CD8-positive, alpha-beta memory T cell (primary cell): Measurements from ENCODE around the gene PREX1. TPM values are rescaled to one million over a fixed set of nuclear protein-coding genes. Genes with fewer than 3 reads are reported as not detected.

Source experiments
- CTCF ChIA-PET: fragments of 350-600 bp; sonication (Branson Sonifier 250); formaldehyde crosslinking; loops from one replicate; lab custom pipeline; 2021; ENCODE audit warnings: antibody characterized with exemption; lab: Charles Lee
- POLR2A ChIA-PET: fragments of 350-600 bp; sonication (Branson Sonifier 250); formaldehyde crosslinking; loops from one replicate; lab custom pipeline; 2021; ENCODE audit warnings: antibody characterized with exemption; lab: Charles Lee
- DNase-seq, 5 donors: peaks; one replicate each; pipeline versions ENCODE4 v3.0.0 to v3.0.0-alpha.2; 2020 to 2022; ENCODE audit warnings: mixed read lengths in 1 of 5
- H3K27ac ChIP-seq: one replicate; pipeline ENCODE4 v1.7.0; 2013; ENCODE audit warnings: low read depth, mild to moderate bottlenecking, low read length, moderate library complexity
- H3K27me3 ChIP-seq: 2 replicates; pipeline ENCODE4 v1.7.0; 2013; ENCODE audit warnings: low read length, mild to moderate bottlenecking; ENCODE audit not compliant: insufficient read depth, poor library complexity, severe bottlenecking
- H3K36me3 ChIP-seq: 2 replicates; pipeline ENCODE4 v1.7.0; 2013; ENCODE audit warnings: mild to moderate bottlenecking, low read length, moderate library complexity; ENCODE audit not compliant: insufficient read depth
- H3K4me1 ChIP-seq: 2 replicates; pipeline ENCODE4 v1.7.0; 2013; ENCODE audit warnings: mild to moderate bottlenecking, low read length, moderate library complexity; ENCODE audit not compliant: insufficient read depth
- H3K4me3 ChIP-seq: 2 replicates; pipeline ENCODE4 v1.7.0; 2013; ENCODE audit warnings: mild to moderate bottlenecking, low read length
- H3K9me3 ChIP-seq: 2 replicates; pipeline ENCODE4 v1.7.0; 2013; ENCODE audit warnings: mild to moderate bottlenecking, low read length
- H3K27ac Mint-ChIP-seq, 8 donors: one replicate each; pipeline ENCODE4 v1.8.0; 2020 to 2021; ENCODE audit warnings: mixed read lengths in 8 of 8, mild to moderate bottlenecking in 6 of 8, inconsistent platforms in 3 of 8, moderate library complexity in 3 of 8
- H3K27me3 Mint-ChIP-seq, 2 donors: one replicate each; pipeline ENCODE4 v1.8.0; 2020 to 2021; ENCODE audit warnings: mixed read lengths in 2 of 2, mild to moderate bottlenecking in 1 of 2, moderate library complexity in 1 of 2
- H3K36me3 Mint-ChIP-seq, 3 donors: one replicate each; pipeline ENCODE4 v1.8.0; 2020 to 2021; ENCODE audit warnings: mixed read lengths in 3 of 3, inconsistent platforms in 1 of 3, mild to moderate bottlenecking in 1 of 3
- H3K4me1 Mint-ChIP-seq, 3 donors: one replicate each; pipeline ENCODE4 v1.8.0; 2020 to 2021; ENCODE audit warnings: mixed read lengths in 3 of 3, inconsistent platforms in 1 of 3, mild to moderate bottlenecking in 1 of 3
- H3K4me3 Mint-ChIP-seq, 7 donors: one replicate each; pipeline ENCODE4 v1.8.0; 2020 to 2021; ENCODE audit warnings: mixed read lengths in 7 of 7, mild to moderate bottlenecking in 6 of 7, moderate library complexity in 4 of 7, inconsistent platforms in 2 of 7
- H3K9me3 Mint-ChIP-seq, 5 donors: one replicate each; pipeline ENCODE4 v1.8.0; 2020 to 2022; ENCODE audit warnings: mixed read lengths in 5 of 5, mild to moderate bottlenecking in 3 of 5, moderate library complexity in 2 of 5, inconsistent platforms in 1 of 5
- polyA plus RNA-seq: library from polyadenylated mRNA; unstranded; fragments of 300-500 nt; fragmentation: Illumina TruSeq; gene quantifications from one replicate; pipeline ENCODE4 v1.2.3, GENCODE V29; 2021
- total RNA-seq, 2 experiments: library from RNA; stranded (reverse); gene quantifications; one replicate each; pipeline ENCODE4 v1.2.3, GENCODE V29; 2021

Gene PREX1
- total and polyA plus RNA-seq, 3 experiments from 2014 or later, result 89.5 to 90.5 (median 90.0) TPM

- CTCF ChIA-PET, result interaction anchor here (10.3 kb wide), 1 partner anchor 255 kb away, joined by 156 read pairs; no protein-coding TSS in a partner anchor
- peaks cover 9 to 99% (median 18%) of the 10 kb centered on the region in 3 donors for H3K36me3 Mint-ChIP-seq
- H3K36me3 ChIP-seq, result peaks cover 69% of the 10 kb centered on the region
These were observed 174.1 kb downstream of the PREX1 start for GRCh38 chr20:48653706-48654051.

GRCh38 chr20:48652961-48653705 lies 174.7 kb downstream of the PREX1 start:
- DNase-seq, result no peak
- H3K9me3 ChIP-seq, result no peaks in the 10 kb centered on the region
- peaks cover 69% of the 10 kb centered on the region for H3K36me3 ChIP-seq
- CTCF ChIA-PET, result interaction anchor here (1.0 to 10.3 kb wide), 2 partner anchors 252 to 255 kb away, joined by 4 to 156 read pairs; no protein-coding TSS in a partner anchor
- H3K4me3 ChIP-seq, result no peak overlapping the region
- H3K4me1 ChIP-seq, result no peaks in the 10 kb centered on the region
- Mint-ChIP-seq H3K27me3 (peaks cover 0 to 3% of the 10 kb centered on the region in 2 donors), H3K4me3 (no peak overlapping the region), H3K9me3 (no peaks in the 10 kb centered on the region), H3K27ac (peak overlapping the region in 1 of 8 donors; percentile 63), H3K4me1 (peaks cover 6 to 9% (median 6%) of the 10 kb centered on the region in 3 donors), H3K36me3 (peaks cover 9 to 99% (median 18%) of the 10 kb centered on the region in 3 donors)
- H3K27me3 ChIP-seq, result no peaks in the 10 kb centered on the region
- POLR2A ChIA-PET, result no interaction called here
- no peak overlapping the region for H3K27ac ChIP-seq

More at GRCh38 chr20:48653706-48654051, 174.1 kb downstream of the PREX1 start:
- no peaks in the 10 kb centered on the region for H3K9me3 ChIP-seq
- Mint-ChIP-seq H3K4me3 (no peak overlapping the region), H3K4me1 (peaks cover 5 to 11% (median 7%) of the 10 kb centered on the region in 3 donors), H3K27me3 (peaks cover 0 to 3% of the 10 kb centered on the region in 2 donors), H3K9me3 (no peaks in the 10 kb centered on the region), H3K27ac (peak overlapping the region in 1 of 8 donors; percentile 63)
- H3K4me3 ChIP-seq, result no peak overlapping the region
- no peak for DNase-seq
- H3K4me1 ChIP-seq, result no peaks in the 10 kb centered on the region
- POLR2A ChIA-PET, result no interaction called here
- no peaks in the 10 kb centered on the region for H3K27me3 ChIP-seq
- H3K27ac ChIP-seq, result no peak overlapping the region

- H3K27ac ChIP-seq, result no peak overlapping the region
- Mint-ChIP-seq H3K27ac (peak overlapping the region in 2 of 8 donors; percentile 64 to 69), H3K4me3 (no peak overlapping the region), H3K9me3 (no peaks in the 10 kb centered on the region), H3K36me3 (peaks cover 5 to 99% (median 15%) of the 10 kb centered on the region in 3 donors), H3K27me3 (peaks cover 0 to 3% of the 10 kb centered on the region in 2 donors), H3K4me1 (peaks cover 0 to 5% (median 2%) of the 10 kb centered on the region in 3 donors)
- no peak overlapping the region for H3K4me3 ChIP-seq
- no peaks in the 10 kb centered on the region for H3K9me3 ChIP-seq
- no peak for DNase-seq
- H3K27me3 ChIP-seq, result no peaks in the 10 kb centered on the region
- peaks cover 63% of the 10 kb centered on the region for H3K36me3 ChIP-seq
- ChIA-PET CTCF (interaction anchor here (1.0 kb wide), 1 partner anchor 253 kb away, joined by 4 read pairs; no protein-coding TSS in a partner anchor), POLR2A (no interaction called here)
- no peaks in the 10 kb centered on the region for H3K4me1 ChIP-seq
These were observed 175.8 kb downstream of the PREX1 start for GRCh38 chr20:48651960-48652359.

GRCh38 chr20:48651271-48651670 lies 176.5 kb downstream of the PREX1 start:
- peaks cover 5 to 98% (median 15%) of the 10 kb centered on the region in 3 donors for H3K36me3 Mint-ChIP-seq
- CTCF ChIA-PET, result interaction anchor here (1.0 kb wide), 1 partner anchor 254 kb away, joined by 3 read pairs; no protein-coding TSS in a partner anchor
- H3K4me1 ChIP-seq, result no peaks in the 10 kb centered on the region
- H3K4me1 Mint-ChIP-seq, result peaks cover 0 to 5% (median 2%) of the 10 kb centered on the region in 3 donors
- no peak overlapping the region for H3K4me3 Mint-ChIP-seq
- POLR2A ChIA-PET, result no interaction called here
- peak overlapping the region in 2 of 8 donors; percentile 64 to 96 for H3K27ac Mint-ChIP-seq
- no peaks in the 10 kb centered on the region for H3K9me3 Mint-ChIP-seq
- H3K27me3 Mint-ChIP-seq, result no peaks in the 10 kb centered on the region
- H3K27me3 ChIP-seq, result no peaks in the 10 kb centered on the region
- H3K27ac ChIP-seq, result no peak overlapping the region
- no peak for DNase-seq
- H3K9me3 ChIP-seq, result no peaks in the 10 kb centered on the region
- no peak overlapping the region for H3K4me3 ChIP-seq
- peaks cover 56% of the 10 kb centered on the region for H3K36me3 ChIP-seq

GRCh38 chr20:48649868-48650267 lies 177.9 kb downstream of the PREX1 start:
- Histone ChIP-seq H3K36me3 (peaks cover 57% of the 10 kb centered on the region), H3K4me1 (no peaks in the 10 kb centered on the region), H3K27me3 (no peaks in the 10 kb centered on the region), H3K27ac (no peak overlapping the region), H3K9me3 (no peaks in the 10 kb centered on the region), H3K4me3 (no peak overlapping the region)
- Mint-ChIP-seq H3K4me1 (peaks cover 0 to 5% (median 2%) of the 10 kb centered on the region in 3 donors), H3K9me3 (no peaks in the 10 kb centered on the region), H3K36me3 (peaks cover 5 to 98% (median 14%) of the 10 kb centered on the region in 3 donors), H3K4me3 (no peak overlapping the region), H3K27ac (peak overlapping the region in 4 of 8 donors; percentile 6 to 83 (median 36)), H3K27me3 (no peaks in the 10 kb centered on the region)
- ChIA-PET CTCF (interaction anchor here (1.5 kb wide), 1 partner anchor 8 kb away, joined by 4 read pairs; no protein-coding TSS in a partner anchor), POLR2A (no interaction called here)
- no peak for DNase-seq

GRCh38 chr20:48649104-48649626 lies 178.6 kb downstream of the PREX1 start:
- H3K9me3 ChIP-seq, result no peaks in the 10 kb centered on the region
- no peak overlapping the region for H3K4me3 Mint-ChIP-seq
- H3K36me3 Mint-ChIP-seq, result peaks cover 5 to 98% (median 14%) of the 10 kb centered on the region in 3 donors

GRCh38 chr20:48648482-48649051 lies 179.2 kb downstream of the PREX1 start:
- H3K36me3 ChIP-seq, result peaks cover 47% of the 10 kb centered on the region

More at GRCh38 chr20:48649104-48649626, 178.6 kb downstream of the PREX1 start:
- Mint-ChIP-seq H3K4me1 (peaks cover 0 to 5% (median 2%) of the 10 kb centered on the region in 3 donors), H3K27ac (peak overlapping the region in 2 of 8 donors; percentile 83 to 87), H3K9me3 (no peaks in the 10 kb centered on the region), H3K27me3 (no peaks in the 10 kb centered on the region)
- DNase-seq, result no peak
- Histone ChIP-seq H3K36me3 (peaks cover 53% of the 10 kb centered on the region), H3K4me3 (no peak overlapping the region), H3K27ac (no peak overlapping the region), H3K27me3 (no peaks in the 10 kb centered on the region), H3K4me1 (no peaks in the 10 kb centered on the region)
- ChIA-PET POLR2A (no interaction called here), CTCF (interaction anchor here (1.5 kb wide), 1 partner anchor 8 kb away, joined by 4 read pairs; no protein-coding TSS in a partner anchor)

More at GRCh38 chr20:48648482-48649051, 179.2 kb downstream of the PREX1 start:
- peak overlapping the region in 6 of 8 donors; percentile 25 to 77 (median 60) for H3K27ac Mint-ChIP-seq
- H3K36me3 Mint-ChIP-seq, result peaks cover 8 to 97% (median 14%) of the 10 kb centered on the region in 3 donors
- CTCF ChIA-PET, result interaction anchor here (1.5 kb wide), 1 partner anchor 9 kb away, joined by 4 read pairs; no protein-coding TSS in a partner anchor
- no peaks in the 10 kb centered on the region for H3K27me3 Mint-ChIP-seq
- no peak overlapping the region for H3K4me3 Mint-ChIP-seq
- H3K4me1 ChIP-seq, result no peaks in the 10 kb centered on the region
- H3K4me1 Mint-ChIP-seq, result peaks cover 0 to 5% (median 2%) of the 10 kb centered on the region in 3 donors
- POLR2A ChIA-PET, result no interaction called here
- H3K27me3 ChIP-seq, result no peaks in the 10 kb centered on the region
- no peaks in the 10 kb centered on the region for H3K9me3 ChIP-seq
- H3K9me3 Mint-ChIP-seq, result no peaks in the 10 kb centered on the region
- no peak for DNase-seq
- H3K4me3 ChIP-seq, result no peak overlapping the region
- no peak overlapping the region for H3K27ac ChIP-seq
